Measurements from ENCODE around the gene APLP2. TPM values are rescaled to one million over a fixed set of nuclear protein-coding genes. Genes with fewer than 3 reads are reported as not detected.

APLP2 gene
- total RNA-seq, 1 experiment from 2014 or later, result 447 TPM

DNA sequence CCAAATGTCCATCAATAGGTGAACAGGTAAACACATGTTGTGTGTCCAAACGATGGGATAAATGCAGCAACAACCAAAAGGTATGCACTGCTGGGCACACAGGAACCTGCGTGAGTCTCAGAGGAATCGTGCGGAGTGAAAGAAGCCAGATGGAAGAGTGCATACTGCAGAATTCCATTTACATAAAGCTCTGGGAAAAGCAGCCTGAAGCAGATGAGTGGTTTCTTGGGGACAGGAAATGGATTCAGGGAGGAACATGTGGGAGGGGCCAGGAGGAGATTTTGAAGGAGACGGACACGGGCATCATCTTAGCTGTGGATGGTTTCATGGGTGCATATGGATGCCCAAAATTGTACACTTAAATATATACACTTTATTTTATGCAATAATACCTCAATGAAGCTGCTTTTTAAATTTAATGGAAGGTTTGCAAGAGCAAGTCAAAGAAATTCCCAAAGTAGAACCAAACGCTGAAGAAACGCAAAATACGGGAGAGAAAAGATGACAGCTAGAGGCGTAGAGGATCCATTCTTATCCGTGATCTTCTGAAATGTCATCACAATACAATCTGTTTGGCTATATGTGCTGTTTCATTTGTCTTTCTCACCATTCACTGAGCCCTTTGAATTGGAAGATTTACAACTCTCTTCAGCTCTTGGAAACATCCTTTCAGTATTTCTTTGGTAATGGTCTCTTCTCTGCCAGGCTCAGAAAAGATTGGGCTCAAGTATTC is 114.3 kb downstream of the APLP2 start:
- no peaks in the 10 kb centered on the region for H3K9me3 Mint-ChIP-seq (ENCODE audit: low read depth, unreplicated experiment)
- TF ChIP-seq, protein P1, sequence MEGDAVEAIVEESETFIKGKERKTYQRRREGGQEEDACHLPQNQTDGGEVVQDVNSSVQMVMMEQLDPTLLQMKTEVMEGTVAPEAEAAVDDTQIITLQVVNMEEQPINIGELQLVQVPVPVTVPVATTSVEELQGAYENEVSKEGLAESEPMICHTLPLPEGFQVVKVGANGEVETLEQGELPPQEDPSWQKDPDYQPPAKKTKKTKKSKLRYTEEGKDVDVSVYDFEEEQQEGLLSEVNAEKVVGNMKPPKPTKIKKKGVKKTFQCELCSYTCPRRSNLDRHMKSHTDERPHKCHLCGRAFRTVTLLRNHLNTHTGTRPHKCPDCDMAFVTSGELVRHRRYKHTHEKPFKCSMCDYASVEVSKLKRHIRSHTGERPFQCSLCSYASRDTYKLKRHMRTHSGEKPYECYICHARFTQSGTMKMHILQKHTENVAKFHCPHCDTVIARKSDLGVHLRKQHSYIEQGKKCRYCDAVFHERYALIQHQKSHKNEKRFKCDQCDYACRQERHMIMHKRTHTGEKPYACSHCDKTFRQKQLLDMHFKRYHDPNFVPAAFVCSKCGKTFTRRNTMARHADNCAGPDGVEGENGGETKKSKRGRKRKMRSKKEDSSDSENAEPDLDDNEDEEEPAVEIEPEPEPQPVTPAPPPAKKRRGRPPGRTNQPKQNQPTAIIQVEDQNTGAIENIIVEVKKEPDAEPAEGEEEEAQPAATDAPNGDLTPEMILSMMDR (IDR thresholded peaks at IDR 0.05; ENCODE audit: unreplicated experiment), result no peak
- CTCF ChIA-PET, result no interaction called here
- peaks cover 11% of the 10 kb centered on the region for H3K36me3 Mint-ChIP-seq (ENCODE audit: insufficient read depth, unreplicated experiment)
- intact Hi-C loops (cut with micrococcal nuclease; ENCODE audit: unreplicated experiment), result no loop called here
- no peak overlapping the region for H3K4me3 Mint-ChIP-seq (ENCODE audit: low read depth, unreplicated experiment)
- H3K27ac Mint-ChIP-seq (ENCODE audit: unreplicated experiment), result no peak overlapping the region
- peaks cover 32% of the 10 kb centered on the region for H3K4me1 Mint-ChIP-seq (ENCODE audit: low read depth, unreplicated experiment)
- H3K27me3 Mint-ChIP-seq (ENCODE audit: unreplicated experiment), result no peaks in the 10 kb centered on the region
- DNase-seq, result no peak
- BruUV-seq (replicated peaks), result no TSS peak

- Mint-ChIP-seq H3K27ac (ENCODE audit: unreplicated experiment) (no peak overlapping the region), H3K4me1 (ENCODE audit: low read depth, unreplicated experiment) (peaks cover 5% of the 10 kb centered on the region), H3K4me3 (ENCODE audit: low read depth, unreplicated experiment) (no peak overlapping the region), H3K9me3 (ENCODE audit: low read depth, unreplicated experiment) (no peaks in the 10 kb centered on the region), H3K27me3 (ENCODE audit: unreplicated experiment) (no peaks in the 10 kb centered on the region), H3K36me3 (ENCODE audit: insufficient read depth, unreplicated experiment) (peaks cover 22% of the 10 kb centered on the region)
- TF ChIP-seq, protein P1 (IDR thresholded peaks at IDR 0.05; ENCODE audit: unreplicated experiment), result no peak
- no TSS peak for BruUV-seq (replicated peaks)
- CTCF ChIA-PET, result no interaction called here
- no peak for DNase-seq
- intact Hi-C loops (cut with micrococcal nuclease; ENCODE audit: unreplicated experiment), result no loop called here
Measured at GRCh38 chr11:130187096-130187495, 117.4 kb downstream of the APLP2 start.

GRCh38 chr11:130188047-130188446 is 118.4 kb downstream of the APLP2 start:
- CTCF ChIA-PET, result no interaction called here
- no peak for DNase-seq
- Mint-ChIP-seq H3K4me1 (ENCODE audit: low read depth, unreplicated experiment) (no peaks in the 10 kb centered on the region), H3K36me3 (ENCODE audit: insufficient read depth, unreplicated experiment) (peaks cover 22% of the 10 kb centered on the region), H3K9me3 (ENCODE audit: low read depth, unreplicated experiment) (no peaks in the 10 kb centered on the region), H3K4me3 (ENCODE audit: low read depth, unreplicated experiment) (no peak overlapping the region), H3K27ac (ENCODE audit: unreplicated experiment) (no peak overlapping the region), H3K27me3 (ENCODE audit: unreplicated experiment) (no peaks in the 10 kb centered on the region)
- intact Hi-C loops (cut with micrococcal nuclease; ENCODE audit: unreplicated experiment), result no loop called here
- no TSS peak for BruUV-seq (replicated peaks)
- TF ChIP-seq, protein P1 (IDR thresholded peaks at IDR 0.05; ENCODE audit: unreplicated experiment), result no peak

- intact Hi-C loops (cut with micrococcal nuclease; ENCODE audit: unreplicated experiment), result no loop called here
- TF ChIP-seq, protein P1 (IDR thresholded peaks at IDR 0.05; ENCODE audit: unreplicated experiment), result no peak
- CTCF ChIA-PET, result no interaction called here
- peak overlapping the region; percentile 27 for H3K27ac Mint-ChIP-seq (ENCODE audit: unreplicated experiment)
- no peaks in the 10 kb centered on the region for H3K4me1 Mint-ChIP-seq (ENCODE audit: low read depth, unreplicated experiment)
- BruUV-seq (replicated peaks), result no TSS peak
- no peaks in the 10 kb centered on the region for H3K27me3 Mint-ChIP-seq (ENCODE audit: unreplicated experiment)
- H3K36me3 Mint-ChIP-seq (ENCODE audit: insufficient read depth, unreplicated experiment), result peaks cover 22% of the 10 kb centered on the region
- H3K9me3 Mint-ChIP-seq (ENCODE audit: low read depth, unreplicated experiment), result no peaks in the 10 kb centered on the region
- DNase-seq, result no peak
- H3K4me3 Mint-ChIP-seq (ENCODE audit: low read depth, unreplicated experiment), result no peak overlapping the region
Measured at GRCh38 chr11:130188585-130189347, 119.1 kb downstream of the APLP2 start.

All from Calu3 (cell line).